Skeletal muscle tissue (tissue), 4 donors: ENCODE measurements around the gene PYCR2. TPM values are rescaled to one million over a fixed set of nuclear protein-coding genes. Genes with fewer than 3 reads are reported as not detected.

ENCODE experiments used
- H3K27ac ChIP-seq: one replicate; pipeline ENCODE4 v1.7.0; 2013; ENCODE audit warnings: mild to moderate bottlenecking, low read depth, low read length, inconsistent platforms
- H3K27me3 ChIP-seq, 3 donors: one replicate each; pipeline ENCODE4 v1.7.0; 2013; ENCODE audit warnings: low read length in 3 of 3; ENCODE audit not compliant: control insufficient read depth in 3 of 3, insufficient read depth in 3 of 3
- H3K36me3 ChIP-seq, 3 donors: one replicate each; pipeline ENCODE4 v1.7.0; 2013; ENCODE audit warnings: low read length in 3 of 3; ENCODE audit not compliant: control insufficient read depth in 3 of 3, insufficient read depth in 3 of 3
- H3K4me1 ChIP-seq, 3 donors: one replicate each; pipeline ENCODE4 v1.7.0; 2013; ENCODE audit warnings: low read length in 3 of 3, mild to moderate bottlenecking in 3 of 3; ENCODE audit not compliant: control insufficient read depth in 3 of 3, insufficient read depth in 3 of 3
- H3K4me3 ChIP-seq, 3 donors: one replicate each; pipeline ENCODE4 v1.7.0; 2013; ENCODE audit warnings: low read length in 3 of 3
- H3K9ac ChIP-seq, 3 donors: one replicate each; pipeline ENCODE4 v1.7.0; 2013; ENCODE audit warnings: low read length in 3 of 3, mild to moderate bottlenecking in 3 of 3, moderate library complexity in 2 of 3, low read depth in 1 of 3
- H3K9me3 ChIP-seq, 3 donors: one replicate each; pipeline ENCODE4 v1.7.0; 2013; ENCODE audit warnings: low read length in 3 of 3; ENCODE audit not compliant: control insufficient read depth in 3 of 3
- total RNA-seq: library from RNA; depleted of rRNA; stranded (reverse); fragments of >200 nt; gene quantifications from one replicate; pipeline ENCODE4 v1.2.3, GENCODE V29; 2014
- donor health status: Osteomylitis.

PYCR2 gene
- total RNA-seq, 1 donor from 2014 or later: 17.7 TPM

- H3K4me1 ChIP-seq: peaks cover 47 to 57% (median 51%) of the 10 kb centered on the region in 3 donors
- H3K4me3 ChIP-seq: peak overlapping the region in 2 of 3 donors; percentile 31 to 52
- H3K27ac ChIP-seq: no peak overlapping the region
- peak overlapping the region in 2 of 3 donors; percentile 33 to 98 for H3K9ac ChIP-seq
- H3K27me3 ChIP-seq: no peaks in the 10 kb centered on the region
- no peaks in the 10 kb centered on the region for H3K9me3 ChIP-seq
- peaks cover 8 to 10% (median 9%) of the 10 kb centered on the region in 3 donors for H3K36me3 ChIP-seq
Measured at GRCh38 chr1:225879521-225880221, 44.4 kb downstream of the PYCR2 start.

- Histone ChIP-seq H3K4me1 (peaks cover 47 to 56% (median 49%) of the 10 kb centered on the region in 3 donors), H3K4me3 (no peak overlapping the region), H3K9me3 (no peaks in the 10 kb centered on the region), H3K36me3 (peaks cover 16 to 21% (median 21%) of the 10 kb centered on the region in 3 donors), H3K9ac (peak overlapping the region in 1 of 3 donors; percentile 33), H3K27me3 (no peaks in the 10 kb centered on the region), H3K27ac (peak overlapping the region; percentile 9)
Measured at GRCh38 chr1:225878282-225878681, 45.8 kb downstream of the PYCR2 start.

- peak overlapping the region in 1 of 3 donors; percentile 66 for H3K9ac ChIP-seq
- H3K4me3 ChIP-seq: peak overlapping the region in 2 of 3 donors; percentile 4 to 49
Measured at GRCh38 chr1:225877580-225877979, 46.5 kb downstream of the PYCR2 start.

GRCh38 chr1:225876900-225877510 is 47.0 kb downstream of the PYCR2 start:
- Histone ChIP-seq H3K36me3 (peaks cover 20 to 28% (median 26%) of the 10 kb centered on the region in 3 donors), H3K4me3 (peak overlapping the region in 1 of 3 donors; percentile 49), H3K4me1 (peaks cover 44 to 48% (median 48%) of the 10 kb centered on the region in 3 donors), H3K27me3 (no peaks in the 10 kb centered on the region), H3K27ac (no peak overlapping the region), H3K9me3 (no peaks in the 10 kb centered on the region), H3K9ac (peak overlapping the region in 1 of 3 donors; percentile 66)

More at GRCh38 chr1:225877580-225877979, 46.5 kb downstream of the PYCR2 start:
- Histone ChIP-seq H3K27ac (peak overlapping the region; percentile 9), H3K27me3 (no peaks in the 10 kb centered on the region), H3K36me3 (peaks cover 20 to 26% (median 25%) of the 10 kb centered on the region in 3 donors), H3K4me1 (peaks cover 44 to 49% (median 48%) of the 10 kb centered on the region in 3 donors), H3K9me3 (no peaks in the 10 kb centered on the region)

GRCh38 chr1:225875044-225875815 is 48.8 kb downstream of the PYCR2 start:
- H3K27me3 ChIP-seq: no peaks in the 10 kb centered on the region
- no peak overlapping the region for H3K9ac ChIP-seq
- H3K4me1 ChIP-seq: peaks cover 31 to 35% (median 34%) of the 10 kb centered on the region in 3 donors
- peaks cover 30 to 42% (median 39%) of the 10 kb centered on the region in 3 donors for H3K36me3 ChIP-seq
- no peak overlapping the region for H3K27ac ChIP-seq
- H3K4me3 ChIP-seq: no peak overlapping the region
- no peaks in the 10 kb centered on the region for H3K9me3 ChIP-seq

- Histone ChIP-seq H3K4me3 (no peak overlapping the region), H3K27ac (no peak overlapping the region), H3K9ac (no peak overlapping the region), H3K27me3 (no peaks in the 10 kb centered on the region), H3K4me1 (peaks cover 23 to 27% (median 26%) of the 10 kb centered on the region in 3 donors), H3K9me3 (no peaks in the 10 kb centered on the region), H3K36me3 (peaks cover 30 to 42% (median 39%) of the 10 kb centered on the region in 3 donors)
Measured at GRCh38 chr1:225874431-225874830, 49.6 kb downstream of the PYCR2 start.

GRCh38 chr1:225873281-225873850 is 50.7 kb downstream of the PYCR2 start:
- Histone ChIP-seq H3K9ac (no peak overlapping the region), H3K27ac (no peak overlapping the region), H3K4me1 (peaks cover 13 to 16% (median 15%) of the 10 kb centered on the region in 3 donors), H3K9me3 (no peaks in the 10 kb centered on the region), H3K27me3 (no peaks in the 10 kb centered on the region), H3K36me3 (peaks cover 38 to 51% (median 45%) of the 10 kb centered on the region in 3 donors), H3K4me3 (no peak overlapping the region)

GRCh38 chr1:225872075-225872430 is 52.0 kb downstream of the PYCR2 start:
- Histone ChIP-seq H3K9me3 (no peaks in the 10 kb centered on the region), H3K36me3 (peaks cover 43 to 61% (median 58%) of the 10 kb centered on the region in 3 donors), H3K4me3 (no peak overlapping the region), H3K27me3 (no peaks in the 10 kb centered on the region), H3K4me1 (peaks cover 0 to 3% (median 3%) of the 10 kb centered on the region in 3 donors), H3K9ac (no peak overlapping the region), H3K27ac (no peak overlapping the region)

- Histone ChIP-seq H3K4me1 (no peaks in the 10 kb centered on the region), H3K4me3 (no peak overlapping the region), H3K27ac (no peak overlapping the region), H3K27me3 (no peaks in the 10 kb centered on the region), H3K36me3 (peaks cover 44 to 64% (median 61%) of the 10 kb centered on the region in 3 donors), H3K9me3 (no peaks in the 10 kb centered on the region), H3K9ac (no peak overlapping the region)
Measured at GRCh38 chr1:225871359-225872074, 52.5 kb downstream of the PYCR2 start.
